ENCODE data around the gene ARL3. TPM values are rescaled to one million over a fixed set of nuclear protein-coding genes. Genes with fewer than 3 reads are reported as not detected.
A peak's percentile ranks its signal among the peaks of the same experiment; 100 is the strongest.

ARL3 gene
- total RNA-seq, 1 experiment from 2014 or later: 13.3 TPM

DNA sequence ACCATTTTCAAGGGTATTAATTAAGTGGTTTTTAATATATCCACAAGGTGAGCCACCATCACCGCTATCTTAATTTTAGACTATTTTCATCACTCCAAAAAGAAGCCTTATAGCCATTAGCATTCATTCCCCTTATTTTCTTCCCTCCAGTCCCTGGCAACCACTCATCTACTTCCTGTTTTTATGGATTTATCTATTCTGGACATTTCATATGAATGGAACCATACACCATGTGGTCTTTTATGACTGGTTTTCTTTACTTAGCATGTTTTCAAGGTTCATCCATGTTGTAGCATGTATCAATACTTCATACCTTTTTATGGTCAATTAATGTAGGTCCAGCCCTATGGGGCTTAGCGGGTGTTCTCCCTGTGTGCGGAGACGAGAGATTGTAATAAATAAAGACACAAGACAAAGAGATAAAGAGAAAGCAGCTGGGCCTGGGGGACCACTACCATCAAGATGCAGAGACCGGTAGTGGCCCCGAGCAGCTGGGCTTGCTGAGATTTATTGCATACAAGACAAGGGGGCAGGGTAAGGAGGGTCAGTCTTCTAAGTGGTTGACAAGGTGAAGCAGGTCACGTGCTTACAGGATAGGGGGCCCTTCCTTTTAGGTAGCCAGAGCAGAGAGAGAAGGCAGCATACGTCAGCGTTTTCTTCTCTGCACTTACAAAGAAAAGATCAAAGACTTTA, 44.2 kb upstream of the ARL3 start:
- ChIA-PET CTCF (no interaction called here), POLR2A (no interaction called here)
- ATAC-seq: no peak

DNA sequence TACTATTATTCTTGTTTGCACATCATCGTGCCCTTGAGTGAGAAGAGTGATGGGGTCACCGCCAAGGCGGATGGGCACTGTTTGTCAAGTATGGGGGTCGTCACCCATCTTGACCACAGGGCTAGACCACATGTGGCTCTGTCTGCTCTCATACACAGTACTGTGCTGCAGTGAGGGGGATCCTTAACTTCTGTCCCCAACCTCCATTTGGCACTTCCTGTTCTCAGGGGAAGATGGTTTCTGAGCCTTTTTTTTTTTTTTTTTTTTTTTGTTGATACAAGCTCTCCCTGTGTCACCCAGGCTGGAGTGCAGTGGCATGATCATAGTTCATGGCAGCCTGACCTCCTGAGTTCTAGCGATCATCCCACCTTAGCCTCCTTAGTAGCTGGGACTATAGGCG, 43.1 kb upstream of the ARL3 start:
- ATAC-seq: no peak
- ChIA-PET CTCF (no interaction called here), POLR2A (no interaction called here)
- Mint-ChIP-seq H3K4me1 (peaks cover 15% of the 10 kb centered on the region), H3K9me3 (peaks cover 4% of the 10 kb centered on the region; the same call in 1 of the 2 replicates), H3K27ac (no peak overlapping the region), H3K36me3 (no peaks in the 10 kb centered on the region), H3K4me3 (no peak overlapping the region), H3K27me3 (ENCODE audit: low read depth) (no peaks in the 10 kb centered on the region)
- TF ChIP-seq SP1 (CRISPR knock-in tag; conservative IDR thresholded peaks at IDR 0.05): no peak
- TF ChIP-seq MXD4 (CRISPR knock-in tag; IDR thresholded peaks at IDR 0.05; ENCODE audit: borderline replicate concordance): no peak
- no peak for TF ChIP-seq ZNF138 (CRISPR knock-in tag; conservative IDR thresholded peaks at IDR 0.05)
- no peak for TF ChIP-seq ZNF423 (CRISPR knock-in tag; IDR thresholded peaks at IDR 0.05)
- TF ChIP-seq, protein P1, sequence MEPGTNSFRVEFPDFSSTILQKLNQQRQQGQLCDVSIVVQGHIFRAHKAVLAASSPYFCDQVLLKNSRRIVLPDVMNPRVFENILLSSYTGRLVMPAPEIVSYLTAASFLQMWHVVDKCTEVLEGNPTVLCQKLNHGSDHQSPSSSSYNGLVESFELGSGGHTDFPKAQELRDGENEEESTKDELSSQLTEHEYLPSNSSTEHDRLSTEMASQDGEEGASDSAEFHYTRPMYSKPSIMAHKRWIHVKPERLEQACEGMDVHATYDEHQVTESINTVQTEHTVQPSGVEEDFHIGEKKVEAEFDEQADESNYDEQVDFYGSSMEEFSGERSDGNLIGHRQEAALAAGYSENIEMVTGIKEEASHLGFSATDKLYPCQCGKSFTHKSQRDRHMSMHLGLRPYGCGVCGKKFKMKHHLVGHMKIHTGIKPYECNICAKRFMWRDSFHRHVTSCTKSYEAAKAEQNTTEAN (CRISPR knock-in tag; IDR thresholded peaks at IDR 0.05): no peak
- TF ChIP-seq, protein P2, sequence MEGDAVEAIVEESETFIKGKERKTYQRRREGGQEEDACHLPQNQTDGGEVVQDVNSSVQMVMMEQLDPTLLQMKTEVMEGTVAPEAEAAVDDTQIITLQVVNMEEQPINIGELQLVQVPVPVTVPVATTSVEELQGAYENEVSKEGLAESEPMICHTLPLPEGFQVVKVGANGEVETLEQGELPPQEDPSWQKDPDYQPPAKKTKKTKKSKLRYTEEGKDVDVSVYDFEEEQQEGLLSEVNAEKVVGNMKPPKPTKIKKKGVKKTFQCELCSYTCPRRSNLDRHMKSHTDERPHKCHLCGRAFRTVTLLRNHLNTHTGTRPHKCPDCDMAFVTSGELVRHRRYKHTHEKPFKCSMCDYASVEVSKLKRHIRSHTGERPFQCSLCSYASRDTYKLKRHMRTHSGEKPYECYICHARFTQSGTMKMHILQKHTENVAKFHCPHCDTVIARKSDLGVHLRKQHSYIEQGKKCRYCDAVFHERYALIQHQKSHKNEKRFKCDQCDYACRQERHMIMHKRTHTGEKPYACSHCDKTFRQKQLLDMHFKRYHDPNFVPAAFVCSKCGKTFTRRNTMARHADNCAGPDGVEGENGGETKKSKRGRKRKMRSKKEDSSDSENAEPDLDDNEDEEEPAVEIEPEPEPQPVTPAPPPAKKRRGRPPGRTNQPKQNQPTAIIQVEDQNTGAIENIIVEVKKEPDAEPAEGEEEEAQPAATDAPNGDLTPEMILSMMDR (IDR thresholded peaks at IDR 0.05): no peak
- TF ChIP-seq, protein P3, sequence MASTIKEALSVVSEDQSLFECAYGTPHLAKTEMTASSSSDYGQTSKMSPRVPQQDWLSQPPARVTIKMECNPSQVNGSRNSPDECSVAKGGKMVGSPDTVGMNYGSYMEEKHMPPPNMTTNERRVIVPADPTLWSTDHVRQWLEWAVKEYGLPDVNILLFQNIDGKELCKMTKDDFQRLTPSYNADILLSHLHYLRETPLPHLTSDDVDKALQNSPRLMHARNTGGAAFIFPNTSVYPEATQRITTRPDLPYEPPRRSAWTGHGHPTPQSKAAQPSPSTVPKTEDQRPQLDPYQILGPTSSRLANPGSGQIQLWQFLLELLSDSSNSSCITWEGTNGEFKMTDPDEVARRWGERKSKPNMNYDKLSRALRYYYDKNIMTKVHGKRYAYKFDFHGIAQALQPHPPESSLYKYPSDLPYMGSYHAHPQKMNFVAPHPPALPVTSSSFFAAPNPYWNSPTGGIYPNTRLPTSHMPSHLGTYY (CRISPR knock-in tag; IDR thresholded peaks at IDR 0.05): no peak
- TF ChIP-seq, protein P4, sequence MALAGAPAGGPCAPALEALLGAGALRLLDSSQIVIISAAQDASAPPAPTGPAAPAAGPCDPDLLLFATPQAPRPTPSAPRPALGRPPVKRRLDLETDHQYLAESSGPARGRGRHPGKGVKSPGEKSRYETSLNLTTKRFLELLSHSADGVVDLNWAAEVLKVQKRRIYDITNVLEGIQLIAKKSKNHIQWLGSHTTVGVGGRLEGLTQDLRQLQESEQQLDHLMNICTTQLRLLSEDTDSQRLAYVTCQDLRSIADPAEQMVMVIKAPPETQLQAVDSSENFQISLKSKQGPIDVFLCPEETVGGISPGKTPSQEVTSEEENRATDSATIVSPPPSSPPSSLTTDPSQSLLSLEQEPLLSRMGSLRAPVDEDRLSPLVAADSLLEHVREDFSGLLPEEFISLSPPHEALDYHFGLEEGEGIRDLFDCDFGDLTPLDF (CRISPR knock-in tag; IDR thresholded peaks at IDR 0.05): no peak
- TF ChIP-seq, protein P5, sequence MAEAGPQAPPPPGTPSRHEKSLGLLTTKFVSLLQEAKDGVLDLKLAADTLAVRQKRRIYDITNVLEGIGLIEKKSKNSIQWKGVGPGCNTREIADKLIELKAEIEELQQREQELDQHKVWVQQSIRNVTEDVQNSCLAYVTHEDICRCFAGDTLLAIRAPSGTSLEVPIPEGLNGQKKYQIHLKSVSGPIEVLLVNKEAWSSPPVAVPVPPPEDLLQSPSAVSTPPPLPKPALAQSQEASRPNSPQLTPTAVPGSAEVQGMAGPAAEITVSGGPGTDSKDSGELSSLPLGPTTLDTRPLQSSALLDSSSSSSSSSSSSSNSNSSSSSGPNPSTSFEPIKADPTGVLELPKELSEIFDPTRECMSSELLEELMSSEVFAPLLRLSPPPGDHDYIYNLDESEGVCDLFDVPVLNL (CRISPR knock-in tag; IDR thresholded peaks at IDR 0.05; ENCODE audit: borderline replicate concordance, low read depth): no peak
- no peak for DNase-seq (ENCODE audit: low spot score)

More for the DNA sequence above, 44.2 kb upstream of the ARL3 start:
- no peaks in the 10 kb centered on the region for H3K27me3 Mint-ChIP-seq (ENCODE audit: low read depth)
- no peak for DNase-seq (ENCODE audit: low spot score)
- H3K4me3 Mint-ChIP-seq: no peak overlapping the region
- peaks cover 4% of the 10 kb centered on the region; the same call in 1 of the 2 replicates for H3K9me3 Mint-ChIP-seq
- H3K36me3 Mint-ChIP-seq: no peaks in the 10 kb centered on the region; the same call in 1 of the 2 replicates
- H3K4me1 Mint-ChIP-seq: peaks cover 11% of the 10 kb centered on the region
- no peak overlapping the region for H3K27ac Mint-ChIP-seq
- no peak for TF ChIP-seq MYBL2 (CRISPR knock-in tag; IDR thresholded peaks at IDR 0.05)

DNA sequence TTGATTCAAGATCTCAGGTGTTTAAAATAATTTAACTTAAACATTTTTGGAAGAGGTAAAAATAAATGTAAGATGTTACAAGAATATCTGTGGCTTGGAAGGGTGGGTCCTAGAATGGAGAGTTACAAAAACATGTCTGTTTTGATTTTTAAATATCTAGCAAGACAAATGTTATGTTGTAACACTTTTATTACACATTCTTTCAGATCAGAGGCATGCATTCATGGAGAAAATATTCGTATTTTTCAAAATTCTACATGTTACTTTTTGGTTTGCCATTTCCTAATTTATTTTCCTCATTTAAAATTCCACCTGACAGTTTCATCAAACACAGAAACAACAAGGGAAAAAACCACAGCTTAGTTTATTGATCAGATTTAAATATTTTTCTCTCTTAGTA, 39.5 kb upstream of the ARL3 start:
- TF ChIP-seq PRRX2 (CRISPR knock-in tag; IDR thresholded peaks at IDR 0.05) (no peak), FOXJ3 (CRISPR knock-in tag; IDR thresholded peaks at IDR 0.05; ENCODE audit: borderline replicate concordance) (no peak), NR2C2 (CRISPR knock-in tag; IDR thresholded peaks at IDR 0.05) (no peak), ESRRA (CRISPR knock-in tag; IDR thresholded peaks at IDR 0.05; ENCODE audit: borderline replicate concordance) (no peak), ZNF423 (CRISPR knock-in tag; IDR thresholded peaks at IDR 0.05) (no peak), ZBTB21 (CRISPR knock-in tag; IDR thresholded peaks at IDR 0.05; ENCODE audit: borderline replicate concordance) (no peak), TP53 (CRISPR knock-in tag; IDR thresholded peaks at IDR 0.05) (no peak)
- TF ChIP-seq, protein P3 (CRISPR knock-in tag; IDR thresholded peaks at IDR 0.05): no peak
- TF ChIP-seq, protein P6, sequence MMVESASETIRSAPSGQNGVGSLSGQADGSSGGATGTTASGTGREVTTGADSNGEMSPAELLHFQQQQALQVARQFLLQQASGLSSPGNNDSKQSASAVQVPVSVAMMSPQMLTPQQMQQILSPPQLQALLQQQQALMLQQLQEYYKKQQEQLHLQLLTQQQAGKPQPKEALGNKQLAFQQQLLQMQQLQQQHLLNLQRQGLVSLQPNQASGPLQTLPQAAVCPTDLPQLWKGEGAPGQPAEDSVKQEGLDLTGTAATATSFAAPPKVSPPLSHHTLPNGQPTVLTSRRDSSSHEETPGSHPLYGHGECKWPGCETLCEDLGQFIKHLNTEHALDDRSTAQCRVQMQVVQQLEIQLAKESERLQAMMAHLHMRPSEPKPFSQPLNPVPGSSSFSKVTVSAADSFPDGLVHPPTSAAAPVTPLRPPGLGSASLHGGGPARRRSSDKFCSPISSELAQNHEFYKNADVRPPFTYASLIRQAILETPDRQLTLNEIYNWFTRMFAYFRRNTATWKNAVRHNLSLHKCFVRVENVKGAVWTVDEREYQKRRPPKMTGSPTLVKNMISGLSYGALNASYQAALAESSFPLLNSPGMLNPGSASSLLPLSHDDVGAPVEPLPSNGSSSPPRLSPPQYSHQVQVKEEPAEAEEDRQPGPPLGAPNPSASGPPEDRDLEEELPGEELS (CRISPR knock-in tag; IDR thresholded peaks at IDR 0.05): no peak
- TF ChIP-seq, protein P7, sequence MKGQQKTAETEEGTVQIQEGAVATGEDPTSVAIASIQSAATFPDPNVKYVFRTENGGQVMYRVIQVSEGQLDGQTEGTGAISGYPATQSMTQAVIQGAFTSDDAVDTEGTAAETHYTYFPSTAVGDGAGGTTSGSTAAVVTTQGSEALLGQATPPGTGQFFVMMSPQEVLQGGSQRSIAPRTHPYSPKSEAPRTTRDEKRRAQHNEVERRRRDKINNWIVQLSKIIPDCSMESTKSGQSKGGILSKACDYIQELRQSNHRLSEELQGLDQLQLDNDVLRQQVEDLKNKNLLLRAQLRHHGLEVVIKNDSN (CRISPR knock-in tag; IDR thresholded peaks at IDR 0.05): no peak
- TF ChIP-seq, protein P8, sequence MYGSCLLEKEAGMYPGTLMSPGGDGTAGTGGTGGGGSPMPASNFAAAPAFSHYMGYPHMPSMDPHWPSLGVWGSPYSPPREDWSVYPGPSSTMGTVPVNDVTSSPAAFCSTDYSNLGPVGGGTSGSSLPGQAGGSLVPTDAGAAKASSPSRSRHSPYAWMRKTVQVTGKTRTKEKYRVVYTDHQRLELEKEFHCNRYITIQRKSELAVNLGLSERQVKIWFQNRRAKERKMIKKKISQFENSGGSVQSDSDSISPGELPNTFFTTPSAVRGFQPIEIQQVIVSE (CRISPR knock-in tag; IDR thresholded peaks at IDR 0.05; ENCODE audit: borderline replicate concordance): no peak
- ChIA-PET POLR2A (no interaction called here), CTCF (interaction anchor here (0.5 to 2.5 kb wide), 15 partner anchors 10 to 524 kb away, joined by 3 to 11 read pairs (median 3); partner anchors contain the start of genes ARL3 and WBP1L)
- H3K4me3 Mint-ChIP-seq: no peak overlapping the region
- peaks cover 13% of the 10 kb centered on the region for H3K4me1 Mint-ChIP-seq
- no peak for DNase-seq (ENCODE audit: low spot score)
- ATAC-seq: no peak
- no peaks in the 10 kb centered on the region for H3K27me3 Mint-ChIP-seq (ENCODE audit: low read depth)
- H3K27ac Mint-ChIP-seq: peak overlapping the region; percentile 49
- no peaks in the 10 kb centered on the region for H3K9me3 Mint-ChIP-seq
- no peaks in the 10 kb centered on the region for H3K36me3 Mint-ChIP-seq

Data from WTC11 (cell line).